Fibroblast of mammary gland (primary cell): ENCODE results near the gene DNAJC19.

Experiments used
- DNase-seq: peaks from one replicate; pipeline ENCODE4 v3.0.0-alpha.2; 2010; ENCODE audit warnings: low read depth
- H3K4me3 ChIP-seq: 2 replicates; pipeline ENCODE4 v1.5.1; 2011; ENCODE audit warnings: low read depth, mild to moderate bottlenecking, low read length, moderate library complexity; ENCODE audit not compliant: control insufficient read depth
- TF ChIP-seq, protein P1 (sequence below): conservative IDR thresholded peaks from 2 replicates; pipeline ENCODE4 v1.5.1; 2011; ENCODE audit warnings: low read depth, low read length, inconsistent platforms; ENCODE audit not compliant: control insufficient read depth, insufficient read depth

DNAJC19 gene

DNA sequence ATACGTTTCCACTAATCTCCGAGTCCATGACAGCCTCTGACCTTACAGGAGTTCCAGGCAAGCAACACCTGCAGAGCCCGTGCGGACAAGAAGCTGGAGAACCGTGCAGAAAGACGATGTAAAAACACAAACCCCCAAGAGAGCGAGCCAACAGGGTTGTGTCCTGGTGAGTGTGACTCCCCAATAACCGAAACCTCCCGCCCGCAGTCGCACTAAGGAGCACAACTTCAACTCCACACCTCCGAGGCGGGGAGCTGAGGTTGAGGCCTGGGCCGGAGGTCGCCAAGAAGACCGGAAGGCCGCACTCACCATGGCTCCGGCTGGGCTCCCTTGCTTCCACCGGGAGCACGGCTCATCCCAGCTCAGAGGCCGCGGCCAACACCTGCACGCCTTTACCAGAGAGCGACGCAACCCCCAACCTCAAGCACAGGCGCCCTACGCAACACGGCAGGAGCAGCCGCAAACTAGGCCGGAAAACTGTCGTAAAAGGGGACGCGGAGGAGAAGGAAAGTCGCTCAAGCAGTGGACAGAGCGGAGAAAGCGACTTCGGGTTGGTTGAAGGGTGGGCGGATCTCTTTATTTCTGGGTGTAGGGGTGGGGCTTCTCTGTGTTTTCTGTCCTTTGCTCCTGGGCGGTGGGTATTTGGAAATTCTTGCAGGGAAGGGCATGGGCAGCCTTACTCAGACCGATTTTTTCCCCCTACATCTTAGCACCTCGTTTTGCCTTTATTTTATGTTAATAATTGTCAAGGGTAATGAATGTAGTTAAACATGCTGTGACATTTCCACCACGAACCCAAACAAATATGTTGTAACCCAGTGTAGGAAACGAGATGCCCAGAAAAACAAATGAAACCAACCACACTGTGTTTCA, at the start of gene DNAJC19:
TSS of gene DNAJC19 (minus strand) at position 446 of the 873 bp plus-strand sequence. CDS start at position 312, 134 bp downstream.
- peak; percentile 97 for DNase-seq
- TF ChIP-seq, protein P1, sequence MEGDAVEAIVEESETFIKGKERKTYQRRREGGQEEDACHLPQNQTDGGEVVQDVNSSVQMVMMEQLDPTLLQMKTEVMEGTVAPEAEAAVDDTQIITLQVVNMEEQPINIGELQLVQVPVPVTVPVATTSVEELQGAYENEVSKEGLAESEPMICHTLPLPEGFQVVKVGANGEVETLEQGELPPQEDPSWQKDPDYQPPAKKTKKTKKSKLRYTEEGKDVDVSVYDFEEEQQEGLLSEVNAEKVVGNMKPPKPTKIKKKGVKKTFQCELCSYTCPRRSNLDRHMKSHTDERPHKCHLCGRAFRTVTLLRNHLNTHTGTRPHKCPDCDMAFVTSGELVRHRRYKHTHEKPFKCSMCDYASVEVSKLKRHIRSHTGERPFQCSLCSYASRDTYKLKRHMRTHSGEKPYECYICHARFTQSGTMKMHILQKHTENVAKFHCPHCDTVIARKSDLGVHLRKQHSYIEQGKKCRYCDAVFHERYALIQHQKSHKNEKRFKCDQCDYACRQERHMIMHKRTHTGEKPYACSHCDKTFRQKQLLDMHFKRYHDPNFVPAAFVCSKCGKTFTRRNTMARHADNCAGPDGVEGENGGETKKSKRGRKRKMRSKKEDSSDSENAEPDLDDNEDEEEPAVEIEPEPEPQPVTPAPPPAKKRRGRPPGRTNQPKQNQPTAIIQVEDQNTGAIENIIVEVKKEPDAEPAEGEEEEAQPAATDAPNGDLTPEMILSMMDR = no peak
- H3K4me3 ChIP-seq = peak within 1 kb of the TSS; percentile 63

DNA sequence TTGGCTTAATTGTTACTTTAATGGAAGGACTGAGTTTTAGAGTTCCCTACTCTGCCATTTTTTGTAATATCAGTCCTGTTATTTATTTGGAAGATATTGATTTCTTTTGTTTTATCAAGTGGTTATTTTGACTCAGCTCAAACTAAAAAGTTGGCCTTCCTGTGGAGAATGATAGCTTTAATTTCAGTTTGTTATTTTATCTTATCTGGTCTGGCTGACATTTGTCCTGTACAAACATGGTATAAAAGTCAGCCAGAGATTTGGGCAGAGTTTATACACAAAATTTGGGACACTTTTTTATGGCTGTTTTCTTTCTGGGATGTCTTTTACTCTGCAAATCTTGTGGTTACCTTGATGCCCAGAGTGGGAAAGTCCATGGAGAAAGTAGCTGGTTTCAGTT, 41.4 kb upstream of the DNAJC19 start:
- no peak overlapping the region for H3K4me3 ChIP-seq
- DNase-seq = no peak
- TF ChIP-seq, protein P1 = no peak

DNA sequence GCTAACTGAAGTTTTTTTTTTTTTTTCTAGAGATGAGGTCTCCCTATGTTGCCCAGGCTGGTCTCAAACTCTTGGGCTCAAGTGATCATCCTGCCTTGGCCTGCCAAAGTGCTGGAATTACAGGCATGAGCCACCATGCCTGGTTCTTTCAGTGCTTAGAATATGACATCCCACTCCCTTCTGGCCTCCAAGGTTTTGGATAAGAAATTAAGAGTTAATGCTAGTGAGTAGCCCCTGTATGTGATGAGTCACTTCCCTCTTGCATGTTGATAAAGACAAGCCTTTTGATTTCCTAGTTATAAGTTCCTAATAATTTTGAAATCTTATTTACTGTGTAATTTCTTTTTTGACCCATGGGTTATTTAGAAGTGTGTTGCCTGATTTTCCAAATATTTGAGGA, 35.7 kb upstream of the DNAJC19 start:
- DNase-seq = no peak
- no peak overlapping the region for H3K4me3 ChIP-seq
- TF ChIP-seq, protein P1 = no peak

DNA sequence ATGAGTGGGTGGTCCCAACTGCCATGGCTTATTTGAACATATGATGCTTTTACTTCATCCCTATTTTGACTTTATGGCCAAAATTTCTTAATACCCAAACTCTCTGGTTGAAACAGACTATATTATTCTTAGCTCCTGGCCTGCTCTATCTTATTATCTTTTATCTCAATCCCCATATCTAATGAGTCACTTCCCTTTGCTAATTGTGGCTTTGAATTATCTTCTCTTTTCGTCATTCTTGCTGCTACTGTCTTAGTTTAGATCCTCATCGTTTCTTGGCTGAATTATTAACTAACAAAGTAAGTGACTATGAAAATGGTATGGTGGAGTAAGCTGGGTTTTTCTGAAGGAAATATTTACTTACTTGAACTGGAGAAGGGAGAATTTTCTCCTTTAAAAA, 28.2 kb upstream of the DNAJC19 start:
- DNase-seq = no peak
- no peak overlapping the region for H3K4me3 ChIP-seq
- TF ChIP-seq, protein P1 = no peak

DNA sequence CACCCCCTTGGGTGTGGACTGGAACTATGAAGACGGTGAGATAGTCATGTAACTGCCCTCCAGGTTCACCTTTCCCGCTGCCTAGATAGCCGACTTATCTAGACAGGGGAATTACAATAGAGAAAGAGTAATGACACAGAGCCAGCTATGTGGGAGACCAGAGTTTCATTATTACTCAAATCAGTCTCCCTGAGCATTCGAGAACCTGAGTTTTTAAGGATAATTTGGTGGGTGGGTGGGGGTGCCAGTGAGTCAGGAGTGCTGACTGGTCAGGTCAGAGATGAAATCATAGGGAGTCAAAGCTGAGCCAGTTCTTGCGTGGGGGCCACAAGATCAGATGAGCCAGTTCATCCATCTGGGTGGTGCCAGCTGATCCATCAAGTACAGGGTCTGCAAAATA, 19.7 kb upstream of the DNAJC19 start:
- TF ChIP-seq, protein P1 = no peak
- no peak overlapping the region for H3K4me3 ChIP-seq
- DNase-seq = no peak

DNA sequence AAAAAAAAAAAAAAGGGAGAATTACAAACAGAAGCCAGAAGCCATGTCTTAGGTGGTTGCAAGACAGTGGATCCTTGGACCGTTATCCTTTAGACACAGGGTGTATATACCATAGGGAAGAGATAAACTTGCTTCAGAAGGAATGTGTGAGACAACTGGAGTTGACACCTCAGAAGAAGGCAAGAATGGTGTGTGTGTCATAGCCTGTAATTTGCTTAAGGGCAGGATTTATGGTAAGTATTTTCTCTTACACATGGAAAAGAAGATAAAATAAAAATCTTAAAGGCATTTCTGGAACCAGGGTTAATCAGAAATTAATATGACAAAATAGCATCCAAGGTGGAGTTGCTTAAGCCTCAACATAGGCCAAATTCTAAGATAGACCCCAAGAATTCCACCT, 19.3 kb upstream of the DNAJC19 start:
- H3K4me3 ChIP-seq = no peak overlapping the region
- no peak for DNase-seq
- TF ChIP-seq, protein P1 = no peak
